Caco-2 (cell line): ENCODE results near the gene SORL1. TPM values are rescaled to one million over a fixed set of nuclear protein-coding genes. Genes with fewer than 3 reads are reported as not detected.

Experiments
- BruUV-seq: library from RNA; stranded (reverse); fragments of 400-500 nt; replicated peaks from 2 replicates; lab custom pipeline; 2021; lab: Mats Ljungman, UMichigan
- CTCF ChIA-PET: fragments of 300-600 bp; sonication (Branson Sonifier 250); formaldehyde crosslinking; loops from one replicate; lab custom pipeline; 2022; ENCODE audit warnings: antibody characterized with exemption; lab: Charles Lee
- POLR2A ChIA-PET: fragments of 300-600 bp; sonication (Branson Sonifier 250); formaldehyde crosslinking; loops from one replicate; lab custom pipeline; 2022; ENCODE audit warnings: antibody characterized with exemption; lab: Charles Lee
- DNase-seq, 2 experiments: peaks; one replicate each; pipeline versions ENCODE4 v3.0.0 to v3.0.0-alpha.2; 2020 to 2022
- H3K27me3 ChIP-seq: replicated peaks from 2 replicates; pipeline ENCODE4 v1.6.0; 2011; ENCODE audit warnings: low read length; ENCODE audit not compliant: control insufficient read depth, insufficient read depth
- H3K36me3 ChIP-seq: 2 replicates; pipeline ENCODE4 v1.5.1; 2011; ENCODE audit warnings: low read length; ENCODE audit not compliant: control insufficient read depth, insufficient read depth
- H3K4me1 ChIP-seq: fragments of 250-450 bp; sonication (Bioruptor Pico); 2 replicates; pipeline ENCODE4 v1.5.1; 2020; ENCODE audit warnings: mild to moderate bottlenecking
- H3K4me3 ChIP-seq: 2 replicates; pipeline ENCODE4 v1.5.1; 2011; ENCODE audit warnings: low read depth, mild to moderate bottlenecking, control low read depth, low read length
- H3K9me3 ChIP-seq: fragments of 250-450 bp; sonication (Bioruptor Pico); 2 replicates; pipeline ENCODE4 v1.5.1; 2020; ENCODE audit warnings: mild to moderate bottlenecking, moderate library complexity
- H3K27ac Mint-ChIP-seq: one replicate; pipeline ENCODE4 v1.8.0; 2022; ENCODE audit warnings: mixed read lengths; ENCODE audit not compliant: unreplicated experiment
- H3K27me3 Mint-ChIP-seq: one replicate; pipeline ENCODE4 v1.8.0; 2022; ENCODE audit warnings: mixed read lengths; ENCODE audit not compliant: insufficient read depth, unreplicated experiment
- H3K36me3 Mint-ChIP-seq: one replicate; pipeline ENCODE4 v1.8.0; 2022; ENCODE audit warnings: mild to moderate bottlenecking, mixed read lengths; ENCODE audit not compliant: insufficient read depth, unreplicated experiment
- H3K4me1 Mint-ChIP-seq: one replicate; pipeline ENCODE4 v1.8.0; 2022; ENCODE audit warnings: low read depth, mixed read lengths; ENCODE audit not compliant: unreplicated experiment
- H3K4me3 Mint-ChIP-seq: one replicate; pipeline ENCODE4 v1.8.0; 2022; ENCODE audit warnings: mild to moderate bottlenecking, moderate library complexity, mixed read lengths; ENCODE audit not compliant: unreplicated experiment
- H3K9me3 Mint-ChIP-seq: one replicate; pipeline ENCODE4 v1.8.0; 2022; ENCODE audit warnings: mixed read lengths; ENCODE audit not compliant: unreplicated experiment
- intact Hi-C: fragments of 100-400 bp; cut with micrococcal nuclease; formaldehyde crosslinking; loops from one replicate; pipeline ENCODE4 v1.10.0; 2022; ENCODE audit not compliant: unreplicated experiment
- total RNA-seq: library from RNA; stranded (reverse); gene quantifications from 2 replicates; pipeline ENCODE4 v1.2.3, GENCODE V29; 2022
- TF ChIP-seq, protein P1 (sequence below), 2 experiments: fragments of 200-600 bp in 1 of 2; IDR thresholded peaks; 1 replicate in 1 of 2; 2 replicates in 1 of 2; pipeline versions ENCODE4 v1.5.1 to v1.8.0; 2011 to 2022; ENCODE audit warnings: antibody characterized with exemption in 1 of 2, control low read depth in 1 of 2, inconsistent platforms in 1 of 2, low read depth in 1 of 2, low read length in 1 of 2, mild to moderate bottlenecking in 1 of 2, moderate library complexity in 1 of 2; ENCODE audit not compliant: insufficient read depth in 1 of 2, severe bottlenecking in 1 of 2, unreplicated experiment in 1 of 2

SORL1 gene
- total RNA-seq, 1 experiment from 2014 or later: 26.3 TPM

GRCh38 chr11:121474680-121475079 is 22.6 kb downstream of the SORL1 start:
- H3K4me1 ChIP-seq: peaks cover 13% of the 10 kb centered on the region
- ChIA-PET POLR2A (no interaction called here), CTCF (no interaction called here)
- intact Hi-C loops: loop anchor here (1.0 kb wide), 1 partner anchor 8 kb away; no protein-coding TSS in a partner anchor
- H3K4me3 Mint-ChIP-seq: no peak overlapping the region
- H3K9me3 ChIP-seq: no peaks in the 10 kb centered on the region
- H3K27ac Mint-ChIP-seq: no peak overlapping the region
- H3K4me1 Mint-ChIP-seq: peaks cover 9% of the 10 kb centered on the region
- H3K36me3 Mint-ChIP-seq: peaks cover 5% of the 10 kb centered on the region
- no peak overlapping the region for H3K4me3 ChIP-seq
- no peaks in the 10 kb centered on the region for H3K27me3 ChIP-seq
- TF ChIP-seq, protein P1, sequence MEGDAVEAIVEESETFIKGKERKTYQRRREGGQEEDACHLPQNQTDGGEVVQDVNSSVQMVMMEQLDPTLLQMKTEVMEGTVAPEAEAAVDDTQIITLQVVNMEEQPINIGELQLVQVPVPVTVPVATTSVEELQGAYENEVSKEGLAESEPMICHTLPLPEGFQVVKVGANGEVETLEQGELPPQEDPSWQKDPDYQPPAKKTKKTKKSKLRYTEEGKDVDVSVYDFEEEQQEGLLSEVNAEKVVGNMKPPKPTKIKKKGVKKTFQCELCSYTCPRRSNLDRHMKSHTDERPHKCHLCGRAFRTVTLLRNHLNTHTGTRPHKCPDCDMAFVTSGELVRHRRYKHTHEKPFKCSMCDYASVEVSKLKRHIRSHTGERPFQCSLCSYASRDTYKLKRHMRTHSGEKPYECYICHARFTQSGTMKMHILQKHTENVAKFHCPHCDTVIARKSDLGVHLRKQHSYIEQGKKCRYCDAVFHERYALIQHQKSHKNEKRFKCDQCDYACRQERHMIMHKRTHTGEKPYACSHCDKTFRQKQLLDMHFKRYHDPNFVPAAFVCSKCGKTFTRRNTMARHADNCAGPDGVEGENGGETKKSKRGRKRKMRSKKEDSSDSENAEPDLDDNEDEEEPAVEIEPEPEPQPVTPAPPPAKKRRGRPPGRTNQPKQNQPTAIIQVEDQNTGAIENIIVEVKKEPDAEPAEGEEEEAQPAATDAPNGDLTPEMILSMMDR (IDR thresholded peaks at IDR 0.05; ENCODE audit: insufficient read depth in 1 of 2, low read depth in 1 of 2, low read length in 1 of 2, severe bottlenecking in 1 of 2, unreplicated experiment in 1 of 2): no peak
- no peaks in the 10 kb centered on the region for H3K27me3 Mint-ChIP-seq
- H3K36me3 ChIP-seq: no peaks in the 10 kb centered on the region
- H3K9me3 Mint-ChIP-seq: no peaks in the 10 kb centered on the region
- DNase-seq: no peak
- no TSS peak for BruUV-seq

- Histone ChIP-seq H3K9me3 (no peaks in the 10 kb centered on the region), H3K36me3 (no peaks in the 10 kb centered on the region), H3K27me3 (no peaks in the 10 kb centered on the region), H3K4me1 (peaks cover 13% of the 10 kb centered on the region), H3K4me3 (no peak overlapping the region)
- H3K9me3 Mint-ChIP-seq: no peaks in the 10 kb centered on the region
- no peaks in the 10 kb centered on the region for H3K27me3 Mint-ChIP-seq
- DNase-seq: peak in 1 of 2 experiments; percentile 38
- H3K36me3 Mint-ChIP-seq: peaks cover 5% of the 10 kb centered on the region
- TF ChIP-seq, protein P1 (IDR thresholded peaks at IDR 0.05; ENCODE audit: insufficient read depth in 1 of 2, low read depth in 1 of 2, low read length in 1 of 2, severe bottlenecking in 1 of 2, unreplicated experiment in 1 of 2): no peak
- H3K27ac Mint-ChIP-seq: no peak overlapping the region
- intact Hi-C loops: no loop called here
- POLR2A ChIA-PET: no interaction called here
- peaks cover 9% of the 10 kb centered on the region for H3K4me1 Mint-ChIP-seq
- CTCF ChIA-PET: interaction anchor here (0.6 kb wide), 1 partner anchor 35 kb away, joined by 3 read pairs; no protein-coding TSS in a partner anchor
- no TSS peak for BruUV-seq
- no peak overlapping the region for H3K4me3 Mint-ChIP-seq
Observed at GRCh38 chr11:121476379-121477032, 24.4 kb downstream of the SORL1 start.

DNA sequence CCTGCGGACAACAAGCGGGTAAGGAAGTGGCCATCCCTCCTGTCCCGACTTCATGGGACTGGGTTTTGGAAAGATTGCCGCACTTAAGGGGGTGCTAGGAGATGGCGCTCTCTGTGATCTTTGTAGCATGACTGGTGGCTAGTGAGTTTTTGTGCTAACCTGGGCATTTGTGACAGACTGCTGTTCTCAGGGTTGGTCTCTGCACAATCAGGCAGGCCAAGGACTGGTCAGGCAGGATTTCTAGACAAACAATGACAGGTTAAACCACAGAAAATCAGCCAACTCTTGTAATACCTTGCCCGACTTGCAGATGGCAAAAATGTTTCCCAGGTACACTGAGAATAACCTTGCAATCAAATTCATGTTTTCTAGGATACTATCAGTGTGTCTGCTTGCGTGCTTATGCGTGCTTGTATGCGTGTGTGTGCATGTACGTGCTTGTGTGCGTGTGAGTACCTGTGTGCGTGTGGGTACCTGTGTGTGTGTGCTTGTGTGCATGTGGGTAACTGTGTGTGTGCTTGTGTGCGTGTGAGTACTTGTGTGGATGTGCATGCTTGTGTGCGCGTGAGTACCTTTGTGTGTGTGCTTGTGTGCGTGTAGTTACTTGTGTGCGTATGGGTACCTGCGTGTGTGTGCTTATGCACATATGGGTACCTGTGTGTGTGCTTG is 26.2 kb downstream of the SORL1 start:
- Mint-ChIP-seq H3K27me3 (no peaks in the 10 kb centered on the region), H3K4me3 (no peak overlapping the region), H3K36me3 (peaks cover 5% of the 10 kb centered on the region), H3K9me3 (no peaks in the 10 kb centered on the region), H3K27ac (no peak overlapping the region), H3K4me1 (peaks cover 9% of the 10 kb centered on the region)
- no TSS peak for BruUV-seq
- Histone ChIP-seq H3K36me3 (no peaks in the 10 kb centered on the region), H3K9me3 (no peaks in the 10 kb centered on the region), H3K27me3 (no peaks in the 10 kb centered on the region), H3K4me1 (peaks cover 13% of the 10 kb centered on the region), H3K4me3 (no peak overlapping the region)
- POLR2A ChIA-PET: no interaction called here
- intact Hi-C loops: loop anchor here (1.0 kb wide), 1 partner anchor 26 kb away; the partner anchor contains the start of genes SORL1 and SORL1-AS1
- CTCF ChIA-PET: no interaction called here
- peak in 1 of 2 experiments; percentile 62 for DNase-seq
- TF ChIP-seq, protein P1 (IDR thresholded peaks at IDR 0.05; ENCODE audit: insufficient read depth in 1 of 2, low read depth in 1 of 2, low read length in 1 of 2, severe bottlenecking in 1 of 2, unreplicated experiment in 1 of 2): no peak
